Measurements from ENCODE around the gene LRP1B.

Gene LRP1B

GRCh38 chr2:142042536-142043199 is 88.1 kb downstream of the LRP1B start:
- Histone ChIP-seq H3K79me2 (ENCODE audit: insufficient read depth, low read length) (no peaks in the 10 kb centered on the region), H3K4me1 (ENCODE audit: insufficient read depth, low read length, poor library complexity, severe bottlenecking) (no peaks in the 10 kb centered on the region), H3K4me2 (ENCODE audit: low read depth, low read length, poor library complexity, severe bottlenecking) (no peak overlapping the region), H4K20me1 (ENCODE audit: insufficient read depth, low read length, poor library complexity, severe bottlenecking) (no peaks in the 10 kb centered on the region), H3F3A (ENCODE audit: low read depth) (no peaks in the 10 kb centered on the region), H2AFZ (ENCODE audit: low read length) (no peak overlapping the region), H3K9ac (ENCODE audit: low read depth, low read length, poor library complexity, severe bottlenecking) (no peak overlapping the region), H3K9me3 (ENCODE audit: insufficient read depth, low read depth, low read length) (no peaks in the 10 kb centered on the region), H3K27me3 (ENCODE audit: insufficient read depth, low read length, poor library complexity, severe bottlenecking) (no peaks in the 10 kb centered on the region), H3K36me3 (ENCODE audit: insufficient read depth, low read length) (no peaks in the 10 kb centered on the region), H3K4me3 (ENCODE audit: low read length, poor library complexity, severe bottlenecking) (no peak overlapping the region), H3K9me2 (replicated peaks; ENCODE audit: low read depth, low read length) (no peaks in the 10 kb centered on the region)
- TF ChIP-seq CTCF (conservative IDR thresholded peaks at IDR 0.05; ENCODE audit: low read length), result no peak
- TF ChIP-seq EZH2phosphoT487 (IDR thresholded peaks at IDR 0.05; ENCODE audit: borderline replicate concordance), result no peak

- Histone ChIP-seq H3K9ac (ENCODE audit: low read depth, low read length, poor library complexity, severe bottlenecking) (no peak overlapping the region), H3K9me3 (ENCODE audit: insufficient read depth, low read depth, low read length) (no peaks in the 10 kb centered on the region), H3K4me1 (ENCODE audit: insufficient read depth, low read length, poor library complexity, severe bottlenecking) (no peaks in the 10 kb centered on the region), H2AFZ (ENCODE audit: low read length) (no peak overlapping the region), H3K36me3 (ENCODE audit: insufficient read depth, low read length) (no peaks in the 10 kb centered on the region), H3K27me3 (ENCODE audit: insufficient read depth, low read length, poor library complexity, severe bottlenecking) (no peaks in the 10 kb centered on the region), H3K4me3 (ENCODE audit: low read length, poor library complexity, severe bottlenecking) (no peak overlapping the region), H3F3A (ENCODE audit: low read depth) (no peaks in the 10 kb centered on the region), H4K20me1 (ENCODE audit: insufficient read depth, low read length, poor library complexity, severe bottlenecking) (no peaks in the 10 kb centered on the region), H3K9me2 (replicated peaks; ENCODE audit: low read depth, low read length) (no peaks in the 10 kb centered on the region), H3K4me2 (ENCODE audit: low read depth, low read length, poor library complexity, severe bottlenecking) (no peak overlapping the region), H3K79me2 (ENCODE audit: insufficient read depth, low read length) (no peaks in the 10 kb centered on the region)
- TF ChIP-seq EZH2phosphoT487 (IDR thresholded peaks at IDR 0.05; ENCODE audit: borderline replicate concordance), result no peak
- no peak for TF ChIP-seq CTCF (conservative IDR thresholded peaks at IDR 0.05; ENCODE audit: low read length)
Measured at GRCh38 chr2:142041996-142042395, 88.8 kb downstream of the LRP1B start.

GRCh38 chr2:142041105-142041504 is 89.7 kb downstream of the LRP1B start:
- Histone ChIP-seq H3K9me3 (ENCODE audit: insufficient read depth, low read depth, low read length) (no peaks in the 10 kb centered on the region), H4K20me1 (ENCODE audit: insufficient read depth, low read length, poor library complexity, severe bottlenecking) (no peaks in the 10 kb centered on the region), H3F3A (ENCODE audit: low read depth) (no peaks in the 10 kb centered on the region), H3K79me2 (ENCODE audit: insufficient read depth, low read length) (no peaks in the 10 kb centered on the region), H3K36me3 (ENCODE audit: insufficient read depth, low read length) (no peaks in the 10 kb centered on the region), H3K4me3 (ENCODE audit: low read length, poor library complexity, severe bottlenecking) (no peak overlapping the region), H3K27me3 (ENCODE audit: insufficient read depth, low read length, poor library complexity, severe bottlenecking) (no peaks in the 10 kb centered on the region), H3K9ac (ENCODE audit: low read depth, low read length, poor library complexity, severe bottlenecking) (no peak overlapping the region), H3K4me1 (ENCODE audit: insufficient read depth, low read length, poor library complexity, severe bottlenecking) (no peaks in the 10 kb centered on the region), H2AFZ (ENCODE audit: low read length) (no peak overlapping the region), H3K4me2 (ENCODE audit: low read depth, low read length, poor library complexity, severe bottlenecking) (no peak overlapping the region), H3K9me2 (replicated peaks; ENCODE audit: low read depth, low read length) (no peaks in the 10 kb centered on the region)
- TF ChIP-seq CTCF (conservative IDR thresholded peaks at IDR 0.05; ENCODE audit: low read length) (no peak), EZH2phosphoT487 (IDR thresholded peaks at IDR 0.05; ENCODE audit: borderline replicate concordance) (no peak)
